NCI-H2196 (cell line): Measurements from ENCODE around the gene VAV3.
"Not testable (repeated sequence)": the region's sequence is repeated elsewhere in the genome, so short reads cannot be mapped to it uniquely, and the experiment has no call there.

Experiments
- DNase-seq: peaks from one replicate; lab custom pipeline; 2025; ENCODE audit not compliant: unreplicated experiment; lab: John Stamatoyannopoulos, UW

VAV3 gene

DNA sequence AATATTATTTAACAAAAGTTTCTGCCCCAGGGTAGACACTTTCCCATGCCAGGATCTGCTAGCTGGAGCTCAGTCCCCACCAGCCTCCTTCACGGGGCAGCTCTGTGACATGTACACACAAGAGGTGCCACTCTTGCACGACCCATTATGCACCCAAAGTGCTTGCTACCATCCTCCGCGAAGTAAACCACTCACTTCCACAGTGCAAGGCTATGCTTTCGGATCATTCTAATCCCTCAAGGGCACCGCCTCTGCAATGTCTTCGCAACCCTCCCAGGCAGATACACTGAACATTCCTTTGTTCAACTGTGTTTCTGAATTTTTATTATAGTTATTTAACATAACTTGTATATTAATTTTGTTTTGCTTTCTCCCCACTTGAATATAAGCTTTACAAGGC is 303.8 kb downstream of the VAV3 start:
- DNase-seq = no peak

DNA sequence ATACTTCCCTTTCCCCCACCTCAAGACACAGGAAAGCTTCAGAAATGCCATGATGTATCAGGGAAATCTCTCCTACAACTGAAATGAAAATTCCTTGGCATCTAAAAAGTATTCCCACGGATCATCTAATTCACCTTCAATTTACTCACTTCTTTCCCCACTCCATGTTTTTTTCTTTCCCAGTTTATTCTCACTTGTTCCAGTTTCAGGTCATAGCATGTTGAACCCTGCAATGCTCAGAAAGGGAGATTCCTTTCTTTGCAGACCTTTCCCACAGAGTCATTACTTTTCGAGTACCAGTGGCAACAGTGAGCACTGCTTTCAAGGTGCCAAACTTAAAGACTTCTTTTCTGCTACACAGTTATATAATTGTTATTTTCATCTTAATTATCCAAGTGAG is 305.0 kb downstream of the VAV3 start:
- DNase-seq = no peak

DNA sequence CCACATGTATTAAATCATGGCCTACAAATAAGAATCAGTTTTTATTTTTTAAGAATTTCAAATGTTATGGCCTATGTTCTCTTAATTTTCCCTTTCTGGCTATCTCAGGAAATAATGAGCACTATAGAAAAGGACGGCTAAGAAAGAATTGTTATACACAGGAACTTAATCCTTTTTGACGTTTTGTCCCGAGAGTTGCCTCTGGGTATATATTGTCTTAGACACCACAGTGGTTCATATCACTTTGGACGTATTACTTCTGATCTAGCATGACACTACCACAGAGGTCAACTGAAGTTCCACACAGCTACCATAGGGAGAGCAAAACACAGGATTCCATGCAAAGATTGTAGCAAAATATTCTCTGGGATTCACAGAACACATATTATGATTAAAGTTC is 307.6 kb downstream of the VAV3 start:
- DNase-seq = no peak

DNA sequence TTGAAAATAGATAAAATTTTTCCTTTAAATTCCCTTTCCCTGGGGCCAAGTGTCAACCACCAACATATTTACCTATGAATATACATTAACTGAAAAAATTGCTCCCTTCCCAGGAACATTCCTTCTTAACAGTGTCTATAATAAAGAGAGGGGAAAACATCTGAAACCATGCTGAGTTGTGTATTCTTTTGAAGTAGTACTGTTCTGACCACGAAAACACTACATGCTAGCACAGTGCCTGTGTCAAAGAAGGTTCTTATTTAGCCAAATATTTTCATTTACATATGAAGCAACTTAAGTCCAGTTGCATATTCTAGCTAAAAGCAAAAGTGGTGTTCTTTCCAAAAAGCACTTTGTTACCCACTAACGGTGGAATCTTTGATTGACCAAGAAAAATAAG is 311.2 kb downstream of the VAV3 start:
- no peak for DNase-seq

DNA sequence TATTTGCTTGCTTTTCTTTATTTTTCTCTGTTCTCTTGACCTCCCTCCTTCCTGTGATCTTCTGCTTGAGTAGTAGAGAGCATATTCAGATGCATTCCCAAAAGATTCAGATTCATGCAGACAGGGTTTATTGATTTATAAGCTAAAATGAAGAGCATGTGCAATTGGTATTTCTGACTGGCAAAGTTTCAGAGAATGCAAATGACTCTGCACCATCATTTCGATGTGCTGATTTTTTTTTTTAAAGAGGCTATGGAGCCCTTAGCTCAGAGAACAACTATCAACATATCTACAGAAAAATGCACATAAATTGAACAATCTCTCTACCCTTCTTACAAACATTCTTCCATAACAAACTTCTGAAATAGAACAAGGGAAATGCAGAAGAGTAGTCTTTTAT is 312.0 kb downstream of the VAV3 start:
- DNase-seq = no peak

DNA sequence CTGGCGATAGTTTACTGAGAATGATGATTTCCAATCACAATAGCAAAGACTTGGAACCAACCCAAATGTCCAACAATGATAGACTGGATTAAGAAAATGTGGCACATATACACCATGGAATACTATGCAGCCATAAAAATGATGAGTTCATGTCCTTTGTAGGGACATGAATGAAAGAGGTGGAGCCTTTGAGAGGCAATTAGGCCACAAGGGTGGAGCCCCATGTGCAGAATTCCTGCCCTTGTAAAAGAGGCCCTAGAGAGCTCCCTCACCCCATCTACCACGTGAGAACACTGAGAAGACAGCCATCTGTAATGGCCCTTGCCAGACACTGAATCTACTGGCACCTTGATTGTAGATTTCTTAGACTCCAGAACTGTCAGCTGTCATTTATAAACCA is 314.2 kb downstream of the VAV3 start:
- not testable (repeated sequence) for DNase-seq

DNA sequence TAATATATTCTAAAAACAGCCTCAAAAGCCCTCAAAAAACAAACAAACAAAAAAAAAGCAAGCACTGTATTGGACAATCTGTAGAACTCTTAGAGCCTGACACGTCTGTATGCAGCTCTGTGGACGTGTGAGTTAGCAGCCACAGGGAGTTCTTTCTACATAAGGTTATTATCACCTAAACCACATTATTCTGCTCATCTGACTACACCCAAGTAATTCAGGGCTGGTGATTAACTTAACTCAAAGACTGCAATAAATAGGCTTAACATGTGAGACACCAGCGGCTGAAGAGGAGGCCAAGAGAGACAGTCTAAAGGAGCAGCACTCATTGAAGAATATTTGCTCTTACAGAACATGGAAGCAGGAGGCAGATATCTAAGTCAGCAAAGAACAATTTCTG is 316.0 kb downstream of the VAV3 start:
- no peak for DNase-seq

DNA sequence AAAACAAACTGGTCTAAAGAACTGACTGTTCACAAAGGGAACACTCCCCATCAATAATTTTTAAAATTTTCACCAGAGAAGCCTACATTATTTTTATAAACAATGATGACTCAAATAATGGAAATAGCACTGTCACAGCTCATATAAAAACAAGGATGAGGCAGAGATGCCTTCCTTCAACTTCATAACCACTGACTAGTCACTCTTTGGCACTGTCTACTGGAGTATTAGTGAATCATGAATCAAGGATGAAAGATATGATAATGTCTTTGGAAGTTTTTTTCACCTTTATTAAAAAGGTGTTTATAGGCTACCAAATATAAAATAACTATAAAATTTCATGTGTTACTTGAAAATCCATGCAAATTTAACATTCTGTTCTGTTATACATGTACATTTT is 316.9 kb downstream of the VAV3 start:
- no peak for DNase-seq

DNA sequence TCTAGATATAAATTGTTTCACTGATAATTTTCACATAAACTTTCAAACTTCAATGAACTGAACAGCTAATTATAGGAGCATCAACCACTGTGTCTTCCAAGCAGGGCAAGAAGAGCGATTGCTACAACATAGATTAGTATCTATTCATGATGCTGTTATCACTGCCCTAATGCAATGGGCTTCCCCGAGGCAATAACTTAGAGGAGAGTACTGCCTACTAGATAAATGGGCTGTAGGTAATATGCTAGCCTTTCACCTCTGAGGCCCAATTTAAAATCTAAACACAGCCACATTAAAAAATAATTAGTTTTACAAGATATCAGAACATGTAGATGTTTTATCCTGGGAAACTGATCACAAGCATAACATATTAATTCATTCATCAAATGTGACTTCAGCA is 318.0 kb downstream of the VAV3 start:
- DNase-seq = no peak

DNA sequence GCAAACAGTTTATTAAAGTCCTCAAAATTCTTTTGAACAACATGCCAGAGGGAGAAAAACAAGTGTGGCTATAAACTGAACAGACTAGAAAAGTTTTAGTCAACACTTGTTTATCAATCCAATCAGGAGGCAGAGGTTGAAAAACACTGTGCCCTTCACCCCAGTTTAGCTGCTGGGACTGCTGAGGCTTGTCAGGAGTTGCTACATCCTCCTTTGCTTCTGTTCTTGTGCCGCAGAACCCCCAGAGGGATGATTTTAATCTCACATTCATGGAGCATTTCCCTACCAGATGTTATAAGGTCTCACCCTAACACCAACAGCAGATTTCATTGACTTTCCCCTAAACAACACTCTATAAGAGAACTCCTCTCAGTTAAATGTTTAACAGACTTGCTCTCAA is 321.2 kb downstream of the VAV3 start:
- DNase-seq = no peak

DNA sequence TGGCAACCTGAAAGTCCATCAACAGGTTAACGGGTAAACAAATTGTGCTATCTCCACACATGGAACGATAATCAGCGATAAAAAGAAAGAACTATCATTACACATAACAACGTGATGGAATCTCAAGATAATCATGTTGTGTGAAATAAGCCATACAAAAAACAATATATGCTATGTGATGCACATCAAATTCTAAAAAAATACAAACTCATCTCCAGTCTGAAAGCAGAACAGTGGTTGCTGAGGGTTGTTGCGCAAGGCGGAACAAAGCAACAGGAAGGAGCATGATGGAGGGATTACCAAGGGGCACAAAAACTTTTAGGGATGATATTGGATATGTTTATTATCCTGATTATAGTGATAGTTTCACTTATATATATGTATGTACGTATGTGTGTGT is 324.8 kb downstream of the VAV3 start:
- DNase-seq = no peak

DNA sequence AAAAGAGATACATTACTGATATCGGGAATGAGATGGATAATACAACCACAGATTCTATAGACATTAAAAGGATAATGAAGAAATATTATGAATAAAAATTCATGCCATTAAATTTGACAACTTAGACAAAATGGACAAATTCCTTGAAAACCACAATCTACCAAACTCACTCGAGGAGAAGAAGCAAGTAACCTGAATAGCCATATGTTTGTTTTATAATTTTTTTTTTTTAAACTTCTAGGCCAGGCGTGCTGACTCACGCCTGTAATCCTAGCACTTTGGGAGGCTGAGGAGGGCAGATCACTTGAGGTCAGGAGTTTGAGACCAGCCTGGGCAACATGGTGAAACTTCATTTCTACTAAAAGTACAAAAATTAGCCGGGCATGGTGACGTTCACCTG is 327.9 kb downstream of the VAV3 start:
- no peak for DNase-seq

DNA sequence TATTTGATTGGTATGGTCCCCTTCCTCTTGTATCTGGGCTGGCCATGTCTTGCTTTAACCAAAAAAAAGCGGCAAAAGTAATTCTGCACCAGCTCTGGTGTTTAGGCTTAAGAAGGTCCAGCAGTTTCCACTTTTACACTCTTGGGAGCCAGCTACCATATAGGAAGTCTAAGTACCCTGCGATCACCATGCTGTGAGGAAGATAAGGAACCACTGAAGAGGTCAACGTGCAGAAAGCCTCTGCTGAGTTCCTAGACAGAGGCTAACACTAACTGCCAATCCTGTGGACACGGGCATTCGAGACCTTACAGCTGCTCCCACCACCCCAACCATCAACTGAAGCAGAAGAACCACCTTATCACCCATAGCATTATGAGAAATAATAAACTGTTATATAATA is 331.4 kb downstream of the VAV3 start:
- DNase-seq = no peak

DNA sequence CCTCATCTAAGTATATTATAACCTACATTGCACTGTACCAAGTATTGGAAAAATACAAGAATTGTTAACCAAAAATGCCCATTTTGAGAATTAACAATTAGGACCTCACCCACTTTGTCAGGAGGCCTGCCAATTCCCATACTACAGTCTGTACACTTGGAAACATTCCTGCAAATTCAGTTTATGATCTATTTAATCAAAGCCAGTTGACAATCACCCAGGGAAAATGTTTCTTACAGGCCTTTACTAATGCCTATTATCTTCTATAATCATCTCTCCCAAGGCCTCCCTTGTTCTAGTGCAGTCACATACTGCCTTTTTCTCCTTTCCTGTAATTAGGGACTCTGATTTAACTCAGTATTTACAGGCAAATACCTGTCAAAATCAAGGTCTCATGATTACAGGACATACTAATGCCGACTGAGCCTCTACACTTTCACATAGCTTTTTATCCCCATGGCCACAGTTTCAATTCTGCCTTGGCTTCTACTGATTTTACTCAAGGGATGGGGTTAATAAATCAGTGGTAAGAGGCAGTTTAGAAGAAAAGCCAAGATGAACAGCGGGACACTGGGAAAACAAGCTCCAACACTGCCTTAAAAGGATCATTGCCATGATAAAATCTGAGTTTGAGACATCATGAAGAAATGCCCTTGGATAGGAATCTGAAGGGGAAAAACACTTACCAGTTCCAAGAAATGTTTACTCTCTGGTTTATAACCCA is 338.7 kb downstream of the VAV3 start:
- no peak for DNase-seq

DNA sequence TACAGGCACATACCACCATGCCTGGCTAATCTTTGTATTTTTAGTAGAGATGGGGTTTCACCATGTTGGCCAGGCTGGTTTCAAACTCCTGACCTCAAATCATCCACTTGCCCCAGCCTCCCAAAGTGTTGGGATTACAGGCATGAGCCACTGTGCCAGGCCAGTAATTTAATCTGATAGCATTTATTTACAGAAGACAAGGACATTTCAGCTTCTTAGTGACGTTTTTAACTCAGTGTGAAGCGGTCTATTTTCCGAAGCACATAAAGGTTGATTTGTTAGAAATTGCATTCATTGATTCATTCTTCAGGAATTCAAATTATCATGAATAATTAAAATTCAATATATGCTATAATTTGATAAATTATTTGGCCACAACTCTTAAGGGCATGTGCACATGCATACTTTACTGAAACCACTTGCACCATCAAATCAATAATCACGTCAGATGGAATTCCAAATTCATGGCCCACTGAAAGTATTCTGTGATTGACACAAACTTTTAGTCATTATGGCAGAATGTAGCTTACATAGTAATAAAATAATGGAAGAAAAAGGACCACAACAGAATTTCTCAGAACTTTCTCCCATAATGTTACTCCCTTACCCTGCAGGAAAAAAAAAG is 339.5 kb downstream of the VAV3 start:
- no peak for DNase-seq

DNA sequence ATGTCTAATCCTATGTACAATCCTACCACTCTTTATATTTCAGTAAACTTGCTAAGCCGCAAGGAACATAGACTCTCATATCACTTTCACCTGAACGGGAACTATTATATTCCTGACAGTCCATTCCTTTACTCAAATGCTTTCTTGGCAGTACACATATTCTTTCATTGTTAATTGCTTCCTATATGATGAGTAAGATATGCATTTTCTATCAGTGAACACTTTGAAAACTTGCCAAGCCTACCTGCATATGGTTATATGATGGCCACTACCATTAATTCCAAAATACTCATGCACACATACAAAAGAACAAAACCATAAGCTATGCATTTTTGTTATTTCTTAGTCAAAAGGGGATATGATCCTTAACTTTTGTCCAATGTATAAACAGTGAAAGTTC is 341.5 kb downstream of the VAV3 start:
- no peak for DNase-seq

DNA sequence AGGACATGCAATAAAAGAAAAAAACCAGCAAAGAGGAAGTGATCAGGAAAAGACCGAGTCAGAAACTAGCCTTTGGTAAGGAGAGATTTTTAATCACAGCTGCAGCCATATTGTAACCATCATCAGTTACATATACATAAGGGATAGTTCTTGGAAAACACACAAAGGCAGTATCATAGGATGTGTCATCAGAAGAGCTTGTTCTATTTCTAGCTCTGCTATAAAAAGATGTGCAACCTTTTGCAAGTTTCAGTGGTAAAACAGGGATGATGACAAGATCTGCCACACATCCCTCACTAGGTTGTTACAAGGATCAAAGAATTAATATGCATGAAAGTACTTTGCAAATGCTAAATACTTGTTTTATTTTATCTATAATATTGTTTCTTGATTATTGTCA is 342.0 kb downstream of the VAV3 start:
- no peak for DNase-seq

DNA sequence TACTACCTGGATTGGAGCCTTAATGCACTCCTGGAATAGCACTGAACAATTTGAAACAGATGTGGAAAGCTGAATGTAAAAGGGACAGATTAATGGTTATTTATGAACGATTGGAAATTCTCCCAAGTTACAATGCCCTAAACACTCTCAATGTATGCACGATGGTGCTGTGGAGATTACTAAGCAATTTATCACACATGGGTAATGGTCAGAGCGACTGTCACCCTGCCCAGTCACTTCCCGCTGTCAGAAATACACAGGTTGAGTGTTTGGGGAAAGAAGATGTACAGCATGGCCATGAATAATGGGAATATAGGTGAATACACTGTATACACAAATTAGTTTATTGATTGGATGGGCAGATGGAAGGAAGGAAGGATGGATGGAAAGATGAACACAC is 342.4 kb downstream of the VAV3 start:
- DNase-seq = no peak

DNA sequence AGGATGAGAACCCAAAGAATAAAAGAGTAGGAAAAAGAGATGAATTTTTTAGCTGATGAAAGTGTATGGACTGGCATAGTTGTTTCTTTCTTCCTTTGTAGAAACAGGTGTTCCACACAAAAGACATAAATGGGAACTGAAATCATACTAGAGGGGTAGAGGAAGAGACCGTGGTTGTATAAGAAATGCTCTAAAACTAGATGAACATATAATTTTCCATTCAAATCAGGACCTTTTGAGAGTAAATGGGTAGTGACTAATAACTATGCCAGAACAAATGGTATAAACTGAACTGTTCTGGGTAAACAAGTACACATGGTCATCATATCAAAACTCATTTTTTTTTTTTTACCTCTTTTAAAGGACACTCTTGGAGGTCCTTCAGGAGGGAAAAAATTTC is 344.2 kb downstream of the VAV3 start:
- DNase-seq = no peak

DNA sequence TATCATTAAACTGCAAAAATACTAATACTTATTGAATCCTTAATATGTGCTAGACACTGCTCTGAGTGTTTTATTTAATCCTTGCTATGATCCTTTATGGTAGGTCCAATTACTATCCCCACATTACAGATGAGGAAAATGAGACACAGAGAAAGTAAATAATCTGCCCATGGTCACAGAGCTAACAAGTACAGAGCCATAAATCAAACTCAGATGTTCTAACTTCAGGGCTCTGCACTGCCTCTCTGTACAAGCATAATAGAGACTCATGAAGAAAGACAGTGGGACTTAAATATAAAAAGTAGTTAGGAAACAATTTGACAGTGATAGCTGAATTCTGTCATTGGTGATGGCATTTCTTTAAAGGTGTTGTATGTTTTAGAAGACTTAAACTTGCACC is 346.4 kb downstream of the VAV3 start:
- no peak for DNase-seq

DNA sequence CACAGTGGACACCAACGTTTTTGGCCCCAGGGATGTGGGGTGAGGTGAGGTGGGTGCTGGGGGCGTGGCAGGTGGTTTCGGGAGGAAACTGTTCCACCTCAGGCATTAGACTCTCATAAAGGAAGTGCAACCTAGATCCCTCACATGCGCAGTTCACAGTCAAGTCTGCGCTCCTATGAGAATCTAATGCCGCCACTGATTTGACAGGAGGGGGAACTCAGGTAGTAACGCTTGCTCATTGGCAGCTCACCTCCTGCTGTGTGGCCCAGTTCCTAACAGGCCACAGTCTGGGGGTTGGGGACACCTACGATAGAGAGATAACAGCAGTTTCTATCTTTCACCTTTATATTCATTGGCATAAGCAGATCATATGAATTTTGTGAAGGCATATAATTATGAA is 347.1 kb downstream of the VAV3 start:
- no peak for DNase-seq

DNA sequence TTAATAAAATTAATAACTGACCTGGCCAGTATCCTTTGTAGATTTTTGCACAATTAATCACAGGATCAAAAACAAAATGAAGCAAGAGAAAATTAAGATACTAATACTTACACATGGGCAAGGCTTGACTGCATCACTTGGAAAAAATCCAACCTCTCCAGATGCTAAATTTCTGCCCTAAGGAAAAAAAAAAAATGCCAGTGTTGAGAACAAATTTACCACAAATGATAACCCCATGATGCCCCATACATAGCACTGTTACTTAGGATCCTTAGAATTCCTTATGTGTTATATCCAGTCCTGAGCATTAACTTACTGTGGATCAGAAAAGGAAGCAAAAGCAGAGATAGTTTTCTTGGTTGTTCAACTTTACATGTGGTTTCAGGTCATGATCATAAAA is 347.5 kb downstream of the VAV3 start:
- no peak for DNase-seq

DNA sequence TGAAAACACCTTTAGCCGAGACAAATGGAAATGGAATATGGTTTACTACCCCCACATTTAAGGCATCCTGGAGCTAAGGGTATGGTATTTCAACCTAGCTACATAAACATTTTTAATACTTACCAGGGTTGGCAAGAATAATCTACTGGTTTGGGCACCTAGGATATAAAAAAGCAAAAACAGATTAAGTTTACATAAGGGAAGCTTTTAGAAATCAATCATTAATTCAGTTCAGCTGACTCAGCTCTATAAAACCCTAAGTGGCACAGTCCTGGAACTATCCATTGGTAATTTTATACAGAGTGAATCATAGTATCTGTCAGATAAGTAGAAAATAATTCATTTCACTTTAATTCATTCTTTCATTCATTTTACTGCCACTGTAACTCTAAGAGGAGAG is 355.2 kb downstream of the VAV3 start:
- DNase-seq = no peak
